Panc1 (cell line): ENCODE data around the gene AGR3. TPM values are rescaled to one million over a fixed set of nuclear protein-coding genes. Genes with fewer than 3 reads are reported as not detected.

Source experiments
- ATAC-seq: fragments of 200-7000 bp; cut with Tn5 transposase; 2 replicates; pipeline ENCODE4 v1.9.1; 2020; ENCODE audit warnings: mild to moderate bottlenecking, moderate library complexity
- BruUV-seq: library from RNA; stranded (reverse); fragments of 400-500 nt; replicated peaks from 2 replicates; lab custom pipeline; 2021; lab: Mats Ljungman, UMichigan
- CTCF ChIA-PET: fragments of 300-600 bp; sonication (Branson Sonifier 250); formaldehyde crosslinking; loops from one replicate; lab custom pipeline; 2022; ENCODE audit warnings: antibody characterized with exemption; lab: Charles Lee
- POLR2A ChIA-PET: fragments of 300-600 bp; sonication (Branson Sonifier 250); formaldehyde crosslinking; loops from one replicate; lab custom pipeline; 2022; ENCODE audit warnings: antibody characterized with exemption; lab: Charles Lee
- DNase-seq: peaks from one replicate; pipeline ENCODE4 v3.0.0-alpha.2; 2010; ENCODE audit warnings: low read depth, low spot score
- H3K27ac ChIP-seq: 2 replicates; pipeline ENCODE4 v1.5.1; 2011; ENCODE audit warnings: mild to moderate bottlenecking, low read length, inconsistent platforms
- H3K27me3 ChIP-seq: fragments of 200-500 bp; sonication (Bioruptor generic); 2 replicates; pipeline ENCODE4 v1.6.0; 2014; ENCODE audit warnings: low read length, inconsistent platforms; ENCODE audit not compliant: control insufficient read depth, insufficient read depth
- H3K36me3 ChIP-seq: fragments of 200-500 bp; sonication (Bioruptor generic); 2 replicates; pipeline ENCODE4 v1.5.1; 2014; ENCODE audit warnings: inconsistent platforms, mild to moderate bottlenecking, low read length, moderate library complexity; ENCODE audit not compliant: control insufficient read depth, insufficient read depth
- H3K4me1 ChIP-seq: 2 replicates; pipeline ENCODE4 v1.5.1; 2011; ENCODE audit warnings: inconsistent platforms, mild to moderate bottlenecking, low read length, moderate library complexity; ENCODE audit not compliant: control insufficient read depth, insufficient read depth
- H3K4me3 ChIP-seq, 2 experiments: 2 replicates each; pipeline ENCODE4 v1.5.1; 2011 to 2012; ENCODE audit warnings: low read depth in 2 of 2, low read length in 2 of 2, mild to moderate bottlenecking in 2 of 2, inconsistent platforms in 1 of 2, moderate library complexity in 1 of 2
- H3K9me3 ChIP-seq: fragments of 200-500 bp; sonication (Bioruptor generic); 2 replicates; pipeline ENCODE4 v1.5.1; 2014; ENCODE audit warnings: low read depth, mild to moderate bottlenecking, inconsistent platforms, low read length, moderate library complexity; ENCODE audit not compliant: control insufficient read depth, insufficient read depth
- POLR2AphosphoS5 ChIP-seq: IDR thresholded peaks from 2 replicates; pipeline ENCODE4 v1.6.1; 2012; ENCODE audit warnings: mild to moderate bottlenecking, low read depth, low read length, moderate library complexity
- REST ChIP-seq, 2 experiments: IDR thresholded peaks; 2 replicates each; pipeline ENCODE4 v1.6.1; 2011 to 2012; ENCODE audit warnings: low read depth in 2 of 2, control low read depth in 1 of 2, low read length in 1 of 2, mild to moderate bottlenecking in 1 of 2, moderate library complexity in 1 of 2; ENCODE audit not compliant: insufficient read depth in 1 of 2
- SIN3A ChIP-seq: IDR thresholded peaks from 2 replicates; pipeline ENCODE4 v1.6.1; 2012; ENCODE audit warnings: low read depth, mild to moderate bottlenecking, low read length, moderate library complexity, borderline replicate concordance; ENCODE audit not compliant: insufficient read depth
- TCF7L2 ChIP-seq: IDR thresholded peaks from 2 replicates; pipeline ENCODE4 v1.6.1; 2011; ENCODE audit warnings: mild to moderate bottlenecking, low read depth, low read length, inconsistent platforms
- in situ Hi-C: cut with HindIII; loops from 2 replicates; pipeline ENCODE4 v1.10.0; 2016; ENCODE audit warnings: low sequenced_read_pairs, low pct_unique_long_range_greater_than_20kb
- intact Hi-C: fragments of 100-400 bp; cut with micrococcal nuclease; formaldehyde crosslinking; loops from one replicate; pipeline ENCODE4 v1.10.0; 2022; ENCODE audit not compliant: unreplicated experiment
- total RNA-seq: library from RNA; stranded (reverse); gene quantifications from one replicate; pipeline ENCODE4 v1.2.1, GENCODE V29; 2021; ENCODE audit not compliant: unreplicated experiment
- TF ChIP-seq, protein P1 (sequence below): fragments of 450-650 bp; IDR thresholded peaks from 2 replicates; pipeline ENCODE4 v1.5.1; 2017; ENCODE audit warnings: mild to moderate bottlenecking

Gene AGR3
- total RNA-seq, 1 experiment from 2014 or later: not detected

DNA sequence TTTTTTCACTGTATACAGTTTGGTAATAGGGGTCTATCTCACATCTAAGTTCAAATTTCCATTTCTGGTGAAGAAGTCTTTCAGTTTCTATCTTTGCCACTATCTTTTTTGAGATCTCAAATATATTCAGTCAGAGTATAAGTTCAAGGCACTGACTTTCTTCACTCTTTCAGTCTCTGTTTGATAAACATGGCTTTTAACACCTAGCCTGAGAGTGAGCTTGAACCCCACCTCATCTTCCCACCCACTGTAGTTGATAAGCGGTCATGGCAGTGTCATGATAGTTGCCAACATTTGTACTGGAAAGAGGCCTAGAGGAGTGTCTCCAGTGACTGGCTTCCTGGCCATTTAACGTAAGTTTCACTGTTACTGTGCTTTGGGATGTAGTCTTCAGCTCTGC, 41.2 kb upstream of the AGR3 start:
- ATAC-seq: no peak
- ChIA-PET POLR2A (no interaction called here), CTCF (no interaction called here)
- intact Hi-C loops (no loop called here), in situ Hi-C loops (no loop called here)
- no peak for DNase-seq
- TF ChIP-seq, protein P1, sequence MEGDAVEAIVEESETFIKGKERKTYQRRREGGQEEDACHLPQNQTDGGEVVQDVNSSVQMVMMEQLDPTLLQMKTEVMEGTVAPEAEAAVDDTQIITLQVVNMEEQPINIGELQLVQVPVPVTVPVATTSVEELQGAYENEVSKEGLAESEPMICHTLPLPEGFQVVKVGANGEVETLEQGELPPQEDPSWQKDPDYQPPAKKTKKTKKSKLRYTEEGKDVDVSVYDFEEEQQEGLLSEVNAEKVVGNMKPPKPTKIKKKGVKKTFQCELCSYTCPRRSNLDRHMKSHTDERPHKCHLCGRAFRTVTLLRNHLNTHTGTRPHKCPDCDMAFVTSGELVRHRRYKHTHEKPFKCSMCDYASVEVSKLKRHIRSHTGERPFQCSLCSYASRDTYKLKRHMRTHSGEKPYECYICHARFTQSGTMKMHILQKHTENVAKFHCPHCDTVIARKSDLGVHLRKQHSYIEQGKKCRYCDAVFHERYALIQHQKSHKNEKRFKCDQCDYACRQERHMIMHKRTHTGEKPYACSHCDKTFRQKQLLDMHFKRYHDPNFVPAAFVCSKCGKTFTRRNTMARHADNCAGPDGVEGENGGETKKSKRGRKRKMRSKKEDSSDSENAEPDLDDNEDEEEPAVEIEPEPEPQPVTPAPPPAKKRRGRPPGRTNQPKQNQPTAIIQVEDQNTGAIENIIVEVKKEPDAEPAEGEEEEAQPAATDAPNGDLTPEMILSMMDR: no peak
- TF ChIP-seq REST (IDR thresholded peaks at IDR 0.05; ENCODE audit: insufficient read depth in 1 of 2, low read depth in 2 of 2, low read length in 1 of 2): no peak
- TF ChIP-seq POLR2AphosphoS5: no peak
- TF ChIP-seq SIN3A: no peak
- no peak for TF ChIP-seq TCF7L2
- Histone ChIP-seq H3K36me3 (no peaks in the 10 kb centered on the region), H3K9me3 (no peaks in the 10 kb centered on the region), H3K4me3 (no peak overlapping the region), H3K4me1 (no peaks in the 10 kb centered on the region), H3K27me3 (no peaks in the 10 kb centered on the region), H3K27ac (no peak overlapping the region)
- BruUV-seq: no TSS peak

DNA sequence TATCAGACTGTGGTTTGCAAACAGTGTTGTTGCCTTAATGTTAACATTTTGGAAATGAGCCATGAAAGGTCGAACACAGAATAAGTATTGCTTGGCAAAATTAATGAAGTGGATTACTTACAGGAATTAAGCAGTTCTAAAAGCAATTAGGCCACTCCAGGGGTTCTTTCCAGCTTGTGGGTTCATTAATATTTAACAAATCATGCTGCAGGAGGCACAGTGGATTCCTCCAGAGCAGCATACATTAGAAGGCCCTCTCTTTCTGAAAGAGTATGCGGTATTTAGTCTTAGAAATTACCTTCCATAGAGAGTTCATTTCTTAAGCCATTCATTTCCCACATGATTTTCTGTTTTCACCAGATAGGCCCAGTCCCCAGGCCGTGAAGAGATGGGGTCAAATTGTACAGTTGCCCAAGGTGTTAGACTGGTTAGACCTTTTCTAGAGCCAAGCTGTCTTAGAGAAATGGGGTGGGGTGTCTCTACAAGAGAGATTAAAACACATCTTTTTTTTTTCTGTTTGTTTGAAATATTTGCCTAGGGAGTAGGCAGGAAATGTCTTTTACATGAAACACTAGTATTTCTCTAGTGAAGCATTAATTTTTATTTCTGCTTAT, 40.0 kb upstream of the AGR3 start:
- H3K27ac ChIP-seq: no peak overlapping the region
- intact Hi-C loops: no loop called here
- ChIA-PET CTCF (no interaction called here), POLR2A (no interaction called here)
- H3K36me3 ChIP-seq: no peaks in the 10 kb centered on the region
- no peak overlapping the region for H3K4me3 ChIP-seq
- DNase-seq: no peak
- no TSS peak for BruUV-seq
- no peaks in the 10 kb centered on the region for H3K9me3 ChIP-seq
- TF ChIP-seq, protein P1: no peak
- no peak for TF ChIP-seq SIN3A
- TF ChIP-seq REST (IDR thresholded peaks at IDR 0.05; ENCODE audit: insufficient read depth in 1 of 2, low read depth in 2 of 2, low read length in 1 of 2): no peak
- TF ChIP-seq TCF7L2: no peak
- no peak for TF ChIP-seq POLR2AphosphoS5
- no peaks in the 10 kb centered on the region for H3K4me1 ChIP-seq
- H3K27me3 ChIP-seq: no peaks in the 10 kb centered on the region
- in situ Hi-C loops: no loop called here
- ATAC-seq: no peak
